ENCODE measurements around the gene DPYSL4.

DPYSL4 gene

DNA sequence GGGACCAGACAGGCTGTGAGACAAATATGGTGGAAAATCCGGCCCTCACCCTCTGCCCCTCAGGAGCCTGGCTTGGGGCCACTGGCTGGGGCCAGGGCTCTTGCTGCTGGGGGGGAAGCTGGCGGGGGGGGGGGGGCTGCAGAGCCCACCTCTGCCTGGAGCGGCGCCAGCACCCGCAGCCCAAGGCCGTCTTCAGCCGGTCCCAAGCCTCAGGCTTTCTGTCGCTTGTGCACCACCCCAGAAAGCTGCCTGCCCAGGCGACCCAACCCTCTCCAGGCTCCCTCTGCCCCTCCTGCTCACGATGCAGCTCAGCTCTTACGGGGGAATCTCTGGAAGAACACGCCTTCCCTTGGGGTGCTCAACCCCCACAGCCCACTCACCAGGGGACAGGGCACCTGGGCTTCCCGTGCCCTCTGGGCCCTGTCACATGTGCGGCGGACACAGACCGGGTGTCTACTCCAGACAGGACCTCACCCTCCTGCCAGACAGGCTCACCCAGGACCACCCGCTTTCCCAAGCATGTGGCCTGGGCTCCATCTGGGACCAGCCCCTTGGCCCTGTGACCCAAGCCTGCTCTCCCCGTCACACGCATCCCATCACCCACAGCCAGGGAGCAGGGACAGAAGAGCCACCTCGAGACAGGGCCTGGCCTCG lies 43.9 kb downstream of the DPYSL4 start:
- DNase-seq: no peak

DNA sequence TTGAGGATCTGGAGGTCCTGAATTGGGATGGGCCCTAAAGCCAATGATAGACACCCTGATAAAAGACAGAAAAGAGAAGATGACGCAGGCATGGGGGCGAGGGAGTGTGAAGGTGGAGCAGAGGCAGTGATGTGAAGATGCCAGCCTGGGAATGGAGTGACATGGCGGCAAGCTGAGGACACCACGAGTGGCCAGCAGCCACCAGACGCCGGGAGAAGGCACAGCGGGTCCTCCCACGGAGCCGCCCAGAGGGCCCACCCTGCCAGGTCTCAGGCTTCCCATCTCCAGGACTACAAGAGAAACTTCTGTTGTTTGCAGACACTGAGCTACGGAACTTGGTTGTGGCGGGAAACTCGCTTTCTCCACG lies 44.9 kb downstream of the DPYSL4 start:
- DNase-seq: no peak

DNA sequence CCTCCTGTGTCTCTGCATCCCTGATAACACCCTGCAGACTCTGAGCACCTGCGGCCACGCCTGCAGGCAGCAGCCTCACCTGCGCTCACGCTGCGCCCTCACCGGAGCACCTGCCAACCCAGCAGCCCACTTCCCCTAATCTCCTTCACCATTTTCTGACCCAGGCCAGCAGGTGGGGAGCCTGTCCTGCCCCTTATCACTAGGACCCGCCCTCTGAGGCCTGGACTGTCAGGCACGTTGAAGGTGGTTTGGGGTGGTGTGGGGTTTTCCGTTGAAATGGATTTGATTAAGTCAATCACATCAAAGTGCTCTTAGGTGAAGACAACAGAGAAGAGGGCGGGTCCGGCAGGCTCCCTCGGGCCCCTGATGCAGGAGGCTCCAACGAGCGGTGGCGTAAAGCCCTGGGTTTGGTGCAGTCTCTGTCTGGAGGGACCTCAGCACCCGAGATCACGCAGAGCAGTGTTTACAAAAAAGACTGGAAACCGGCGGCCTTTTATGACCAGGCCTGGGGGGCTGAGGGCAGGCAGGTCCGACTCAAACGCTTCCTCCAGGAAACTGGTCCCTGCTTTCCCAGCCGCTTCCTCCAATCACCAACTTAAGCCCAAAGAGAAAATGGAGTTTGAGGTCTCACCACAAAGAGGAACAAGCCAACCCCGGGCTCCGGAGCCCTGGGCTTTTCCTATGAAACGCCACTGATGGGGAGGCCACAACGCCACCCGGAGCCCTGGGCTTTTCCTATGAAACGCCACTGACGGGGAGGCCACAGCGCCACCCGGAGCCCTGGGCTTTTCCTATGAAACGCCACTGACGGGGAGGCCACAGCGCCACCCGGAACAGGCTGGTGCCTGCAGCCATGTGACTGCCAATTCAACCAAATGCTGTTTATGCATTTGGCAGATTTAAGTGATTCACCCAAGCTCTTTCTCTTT lies 45.5 kb downstream of the DPYSL4 start:
- DNase-seq: no peak

DNA sequence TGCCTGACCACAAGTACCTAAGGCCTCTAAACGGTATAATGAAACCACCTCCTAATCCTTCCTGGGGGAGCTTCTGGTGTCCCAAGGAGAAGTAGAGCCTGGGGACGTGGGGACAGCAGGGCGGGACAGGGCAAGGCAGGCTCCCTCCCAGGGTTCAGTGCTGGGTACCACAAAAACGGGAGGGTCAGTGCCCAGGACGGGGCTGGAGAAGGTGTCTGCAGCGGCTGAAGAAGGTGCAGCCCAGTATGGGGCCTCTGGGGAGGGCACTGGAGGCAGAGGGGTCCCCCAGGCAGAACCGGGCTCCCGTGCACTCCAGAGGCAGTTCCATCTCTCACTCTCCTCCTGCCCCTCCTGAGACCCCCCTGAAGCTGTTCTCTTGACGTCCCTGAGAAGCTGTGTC lies 46.2 kb downstream of the DPYSL4 start:
- no peak for DNase-seq

DNA sequence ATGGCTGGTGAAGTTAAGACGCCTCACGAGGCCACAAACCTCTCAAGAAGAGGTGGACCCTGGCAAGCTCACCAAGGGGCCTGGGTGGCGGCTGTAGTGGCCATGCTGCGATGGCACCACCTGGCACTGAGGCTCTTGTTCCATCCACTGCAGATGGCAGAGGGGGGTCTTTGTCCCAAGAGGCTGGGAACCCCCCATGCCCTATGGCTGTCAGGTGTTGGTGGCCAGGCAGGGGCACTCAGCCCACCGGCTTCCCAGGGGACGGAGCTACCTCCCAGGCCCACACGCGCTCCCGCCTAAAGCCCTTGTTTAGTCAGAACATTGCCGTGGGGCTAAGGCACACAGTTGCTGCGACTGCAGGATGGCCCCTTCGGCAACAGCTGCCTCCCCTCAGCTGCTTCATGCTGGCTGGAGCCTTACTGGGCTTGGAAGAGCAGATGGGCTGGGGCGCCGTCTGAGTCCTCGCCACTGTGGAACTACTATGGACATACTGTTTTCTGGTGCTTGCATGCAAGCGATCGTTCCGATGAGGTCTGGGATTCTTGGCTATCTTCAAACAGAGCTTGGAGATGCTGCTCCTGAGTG lies 46.8 kb downstream of the DPYSL4 start:
- DNase-seq: no peak

DNA sequence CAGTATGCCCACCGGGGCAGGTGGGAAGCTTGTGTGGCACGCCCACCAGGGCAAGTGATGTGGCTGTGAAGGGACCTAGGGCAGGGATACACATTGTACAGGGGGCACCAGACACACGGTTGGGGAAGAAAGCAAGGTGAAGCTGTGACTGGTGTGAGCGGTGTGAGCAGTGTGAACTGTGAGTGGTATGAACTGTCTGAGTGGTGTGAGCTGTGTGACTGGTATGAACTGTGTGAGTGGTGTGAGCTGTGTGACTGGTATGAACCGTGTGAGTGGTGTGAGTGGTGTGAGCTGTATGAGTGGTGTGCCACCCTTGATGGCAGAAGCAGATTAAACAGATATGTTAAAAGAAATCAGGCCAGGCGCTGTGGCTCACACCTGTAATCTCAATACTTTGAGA lies 48.1 kb downstream of the DPYSL4 start:
- DNase-seq: no peak

DNA sequence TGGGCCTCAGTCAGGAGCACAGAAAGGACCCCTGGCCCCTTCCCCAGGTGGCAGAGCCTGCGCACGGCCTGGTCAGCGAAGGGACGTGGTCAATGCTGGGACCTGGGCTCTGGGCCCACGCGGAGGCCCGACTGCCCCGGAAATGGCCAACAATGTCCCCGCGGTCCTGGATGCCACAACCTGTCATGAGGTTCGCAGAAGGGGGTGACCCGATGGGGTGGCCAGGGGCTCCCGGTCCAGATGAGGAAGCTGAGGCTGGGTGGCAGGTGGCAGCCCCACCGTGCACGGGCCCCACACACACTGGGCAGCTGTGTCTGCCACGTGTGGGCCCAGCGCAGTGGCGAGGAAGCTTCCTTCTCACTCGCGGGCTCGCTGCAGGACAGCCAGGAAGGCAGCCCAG lies 49.4 kb downstream of the DPYSL4 start:
- DNase-seq: no peak

DNA sequence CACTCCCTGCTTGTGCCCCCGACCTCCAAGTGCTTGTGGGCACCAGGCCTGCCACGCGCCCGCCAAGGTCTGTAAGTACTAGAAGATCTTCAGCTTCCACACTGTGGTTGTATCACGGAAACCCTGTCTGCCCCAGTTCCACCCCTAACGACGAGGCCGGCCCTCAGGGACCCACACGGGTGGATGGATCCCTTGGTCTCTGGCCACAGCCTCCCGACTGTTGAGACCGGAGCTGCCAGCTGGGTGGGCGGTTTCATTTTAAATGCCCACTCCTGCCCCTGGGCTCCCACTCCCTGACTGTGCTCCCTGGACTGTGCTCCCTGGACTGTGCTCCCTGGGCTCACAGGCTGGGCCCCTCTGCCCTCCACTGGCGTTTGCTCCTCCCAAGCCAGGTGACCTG lies 50.1 kb downstream of the DPYSL4 start:
- DNase-seq: no peak

DNA sequence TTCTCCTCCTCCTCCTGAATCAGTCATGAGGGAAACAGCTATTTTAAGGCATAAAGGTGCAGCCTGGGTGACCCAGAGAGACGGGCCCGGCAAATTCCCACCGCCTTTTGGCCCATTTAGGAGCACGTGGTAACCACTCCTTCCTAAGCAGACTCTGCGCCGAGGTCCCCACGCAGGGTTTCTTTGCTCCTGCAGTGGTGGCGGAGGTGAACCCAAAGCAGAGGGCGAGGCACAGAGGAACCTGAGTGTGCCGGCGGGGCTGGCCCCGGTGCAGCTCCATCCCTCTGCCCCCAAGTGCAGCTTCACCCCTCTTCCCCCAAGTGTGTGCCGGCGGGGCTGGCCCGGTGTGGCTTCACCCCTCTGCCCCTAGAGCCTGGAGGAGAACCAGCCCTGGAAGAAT lies 50.6 kb downstream of the DPYSL4 start:
- DNase-seq: no peak

DNA sequence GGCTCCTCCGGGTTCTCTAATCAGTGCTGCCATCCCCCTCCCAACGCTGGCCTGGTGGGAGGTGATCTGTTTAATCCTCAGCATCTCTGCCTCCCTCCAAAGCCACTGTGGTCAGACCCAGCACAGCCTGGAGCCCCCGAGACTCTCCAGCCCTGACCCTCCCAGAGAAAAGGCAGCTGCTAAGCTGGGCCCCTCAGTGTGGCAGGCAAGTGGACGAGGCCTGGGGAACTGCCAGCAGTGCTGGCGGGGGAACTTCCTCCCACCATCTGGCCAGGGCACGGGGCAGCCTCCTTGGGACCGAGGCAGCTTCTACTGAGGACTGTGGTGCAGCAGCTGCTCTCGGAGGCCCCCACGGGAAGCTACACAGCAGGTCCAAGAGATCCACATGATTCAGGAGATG lies 51.1 kb downstream of the DPYSL4 start:
- DNase-seq: no peak

DNA sequence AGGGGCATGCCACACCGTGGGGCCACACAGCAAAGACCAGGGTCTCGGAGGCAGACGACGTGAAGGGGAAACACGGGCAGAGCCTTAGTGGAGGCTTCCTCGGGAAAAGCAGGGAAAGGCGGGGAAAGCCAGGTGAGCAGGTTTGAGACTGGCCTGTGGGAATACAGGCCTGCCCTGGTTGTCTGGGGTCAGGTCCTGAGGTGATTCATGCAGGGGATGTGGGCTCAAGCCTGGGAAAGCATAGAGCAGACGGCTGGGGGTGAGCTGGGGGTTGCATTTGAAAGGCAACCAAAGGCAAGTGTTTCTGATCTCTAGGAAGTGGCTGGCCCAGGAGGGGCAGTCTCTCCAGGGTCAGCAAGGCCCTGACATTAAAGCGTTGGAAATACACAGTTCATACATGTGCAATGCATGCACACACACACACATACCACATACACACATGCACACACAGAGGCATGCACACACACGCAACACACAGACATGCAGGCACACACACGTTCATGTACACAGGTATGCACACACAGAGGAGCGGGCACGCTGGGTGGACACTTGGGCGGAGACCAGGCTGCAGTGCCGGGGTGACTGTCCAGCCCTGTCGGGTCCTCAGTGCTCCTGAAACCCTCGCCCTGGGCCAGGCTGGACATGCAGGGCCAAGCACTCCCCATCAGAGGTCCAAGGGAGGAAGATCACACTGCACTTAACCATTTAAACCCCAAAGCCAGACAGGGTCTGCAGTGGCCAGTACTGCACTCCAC lies 51.8 kb downstream of the DPYSL4 start:
- no peak for DNase-seq

DNA sequence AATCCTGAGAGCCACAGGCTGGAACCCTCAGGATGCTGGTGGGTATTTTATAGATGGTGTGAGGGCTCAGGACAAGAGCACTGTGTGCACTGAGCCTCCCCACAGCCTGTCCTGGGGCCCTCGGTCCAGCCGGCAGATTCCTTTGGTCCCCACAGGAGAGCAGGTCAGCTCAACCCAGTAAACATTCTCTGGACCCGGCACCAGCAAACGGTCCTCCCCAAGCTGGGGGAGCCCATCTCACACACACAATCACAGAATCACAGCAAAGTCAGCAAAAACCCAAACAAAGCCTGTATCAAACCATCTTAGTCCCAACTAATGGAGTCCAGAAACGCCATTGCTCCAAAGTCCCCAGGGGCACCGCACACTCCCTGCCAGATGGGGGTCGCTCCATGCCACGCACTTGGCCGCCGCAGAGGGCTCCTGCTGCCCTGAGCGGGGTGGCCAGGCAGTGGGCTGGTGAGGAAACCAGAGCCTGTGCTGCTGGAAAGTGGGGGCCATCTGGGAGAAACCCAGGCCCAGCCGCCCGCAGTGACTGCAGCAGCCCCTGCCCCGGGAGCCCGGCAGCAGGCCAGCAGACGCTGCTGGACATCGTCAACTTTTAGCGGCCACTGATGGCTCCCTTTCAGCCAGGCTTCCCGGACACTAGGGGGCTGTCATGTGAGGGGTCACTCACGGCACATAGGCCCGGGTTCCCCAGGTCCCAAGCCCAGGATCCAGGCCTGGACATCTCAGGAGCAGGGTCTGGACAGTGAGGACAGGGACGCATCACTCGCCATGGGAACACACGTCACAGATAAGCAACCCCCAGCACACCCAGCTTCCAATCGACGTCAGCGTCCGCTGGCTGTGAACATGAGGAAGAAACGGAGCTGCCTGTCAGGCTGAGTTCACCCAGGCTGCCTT lies 52.6 kb downstream of the DPYSL4 start:
- no peak for DNase-seq

DNA sequence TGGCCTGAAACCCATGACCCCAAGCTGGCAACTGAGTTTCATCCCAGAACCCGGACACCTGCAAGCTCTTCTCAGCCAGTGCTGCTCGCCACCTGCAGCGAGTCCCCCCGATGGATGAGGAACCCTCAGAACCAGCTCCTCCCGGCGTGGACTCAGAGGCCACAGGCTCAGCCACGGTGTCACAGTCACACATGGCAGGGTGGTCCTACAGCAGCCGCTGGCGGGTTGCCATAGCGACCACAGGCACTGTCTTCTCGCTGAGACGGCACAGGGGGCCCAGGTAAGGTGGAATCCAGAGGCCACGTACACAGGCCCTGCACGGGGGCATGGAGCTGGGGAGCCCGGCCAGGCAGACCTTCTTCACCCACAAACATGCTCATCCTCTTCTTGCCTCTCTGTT lies 53.4 kb downstream of the DPYSL4 start:
- DNase-seq: no peak

DNA sequence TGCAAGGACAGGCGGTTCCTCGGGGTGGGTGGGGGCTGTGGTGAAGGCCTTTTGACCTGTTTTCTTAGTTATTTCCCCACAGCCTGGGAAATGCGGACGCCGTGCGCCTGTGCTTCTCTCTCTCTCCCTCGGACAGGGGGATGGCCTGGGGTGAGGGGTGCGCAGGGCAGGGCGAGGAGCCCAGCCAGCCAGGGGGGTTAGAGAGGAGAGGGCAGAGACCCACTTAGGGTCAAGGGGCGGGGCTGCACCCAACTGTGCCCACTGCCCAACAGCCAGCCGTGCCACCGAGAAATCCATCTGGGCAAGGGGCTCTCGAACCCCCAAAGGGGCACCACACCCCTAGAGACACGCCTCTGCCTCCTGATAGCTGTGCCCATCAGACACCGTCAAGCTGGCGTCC lies 53.8 kb downstream of the DPYSL4 start:
- DNase-seq: no peak

DNA sequence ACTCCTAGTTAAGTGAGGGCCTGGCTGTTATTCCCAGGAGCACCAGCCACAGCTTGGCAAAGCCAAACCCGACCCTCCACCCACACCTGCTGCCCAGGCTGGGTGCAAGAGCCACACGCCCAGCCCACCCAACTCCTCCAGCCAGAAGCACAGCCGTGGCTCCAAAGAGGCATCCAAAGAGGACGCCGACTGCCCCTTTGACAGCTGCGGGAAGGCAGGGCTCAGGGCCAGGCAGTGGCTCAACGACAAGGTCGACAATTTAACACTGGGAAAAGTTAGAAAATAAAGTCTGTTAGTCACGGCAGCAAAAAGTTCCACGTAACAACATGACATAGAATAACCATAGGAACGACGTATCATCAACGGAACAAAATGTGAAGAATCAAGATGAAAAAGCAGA lies 54.3 kb downstream of the DPYSL4 start:
- no peak for DNase-seq

DNA sequence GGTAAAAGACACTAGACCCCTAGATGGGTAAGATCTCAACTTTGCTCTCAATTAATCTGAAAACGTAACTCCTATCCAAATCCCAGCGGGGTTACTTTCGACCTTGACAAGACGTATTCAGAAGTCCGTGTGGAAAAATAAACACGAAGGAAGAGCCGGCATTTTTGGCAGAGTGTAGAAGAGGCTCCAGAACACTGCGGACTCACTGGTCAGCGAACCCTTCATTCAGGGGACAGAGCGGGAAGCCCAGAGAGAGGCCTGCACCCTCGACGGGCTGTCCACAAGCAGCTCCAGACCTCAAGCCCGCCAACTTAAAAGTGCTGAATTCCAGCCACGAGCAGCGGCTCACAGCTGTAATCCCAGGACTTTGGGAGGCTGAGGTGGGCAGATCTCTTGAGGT lies 54.7 kb downstream of the DPYSL4 start:
- no peak for DNase-seq

DNA sequence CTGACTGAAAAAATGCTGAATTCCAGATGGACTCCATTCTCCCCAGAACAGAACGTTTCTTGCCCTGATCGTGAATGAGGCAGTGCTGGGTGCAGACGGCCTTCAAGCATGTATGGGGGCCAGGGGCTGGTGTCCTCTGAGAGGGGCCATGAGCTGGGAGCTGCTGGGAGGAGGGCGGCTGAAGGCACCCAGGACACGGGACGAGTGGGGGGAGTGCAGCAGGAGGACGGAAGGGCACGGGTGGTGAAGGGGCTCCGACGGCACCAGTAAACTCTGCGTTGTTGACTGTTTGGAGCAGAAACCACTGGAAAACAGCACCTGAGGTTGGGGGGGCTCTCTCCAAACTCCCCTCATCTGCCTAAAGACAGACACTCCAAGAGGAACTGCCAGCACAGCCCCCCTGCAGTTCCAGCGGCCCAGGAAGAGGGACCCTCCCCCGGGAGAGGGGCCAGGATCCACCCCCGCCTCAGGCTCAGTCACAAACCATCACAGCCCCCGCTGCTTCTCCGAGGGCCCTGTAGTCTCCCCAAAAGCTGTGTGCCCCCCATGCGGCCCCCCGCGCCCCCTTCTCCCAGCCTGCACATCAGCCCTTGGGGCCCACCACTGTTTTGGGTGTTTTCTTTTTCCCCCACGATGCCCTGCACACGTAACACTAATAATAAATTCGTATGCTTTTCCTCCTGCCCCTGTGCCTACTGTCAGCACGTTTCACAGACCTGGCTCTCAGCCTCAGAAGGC lies 55.5 kb downstream of the DPYSL4 start:
- no peak for DNase-seq

DNA sequence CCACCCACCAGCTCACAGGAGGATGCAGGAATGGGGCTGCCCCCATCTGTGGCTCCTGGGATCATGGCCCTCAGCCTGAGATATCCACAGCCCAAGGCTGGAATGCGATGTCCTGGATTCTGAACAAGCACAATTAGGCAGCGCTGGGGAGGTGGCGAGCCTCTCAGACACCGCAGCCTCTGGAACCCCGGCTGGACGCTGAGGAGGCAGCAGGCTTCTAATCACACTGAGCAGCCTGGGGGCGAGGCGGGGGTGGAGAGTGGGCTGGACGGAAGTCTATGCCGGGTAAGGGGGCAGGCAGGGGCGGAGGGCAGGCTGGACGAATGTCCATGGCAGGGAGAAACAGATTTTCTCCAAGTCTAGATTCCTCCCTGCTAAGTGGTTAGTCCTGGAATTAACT lies 56.4 kb downstream of the DPYSL4 start:
- DNase-seq: no peak

DNA sequence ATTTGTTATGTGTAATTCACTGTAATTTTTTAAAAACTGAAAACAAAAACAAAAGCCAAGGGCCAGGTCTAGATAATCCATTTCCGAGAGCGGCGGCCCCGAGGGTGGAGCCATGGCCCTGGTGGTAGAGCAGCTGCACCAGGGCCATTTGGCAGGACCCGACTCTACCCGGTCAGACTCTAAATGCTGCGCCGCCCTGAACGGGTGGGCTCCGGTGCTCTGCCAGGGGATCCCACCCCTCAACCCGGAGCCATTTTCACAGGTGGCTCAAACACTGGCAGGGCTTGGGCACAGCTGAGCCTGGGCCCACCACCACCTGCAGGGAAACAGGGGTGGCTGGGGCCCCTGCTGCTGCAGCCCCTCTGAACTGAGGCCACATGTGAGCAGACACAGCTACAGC lies 56.9 kb downstream of the DPYSL4 start:
- no peak for DNase-seq

DNA sequence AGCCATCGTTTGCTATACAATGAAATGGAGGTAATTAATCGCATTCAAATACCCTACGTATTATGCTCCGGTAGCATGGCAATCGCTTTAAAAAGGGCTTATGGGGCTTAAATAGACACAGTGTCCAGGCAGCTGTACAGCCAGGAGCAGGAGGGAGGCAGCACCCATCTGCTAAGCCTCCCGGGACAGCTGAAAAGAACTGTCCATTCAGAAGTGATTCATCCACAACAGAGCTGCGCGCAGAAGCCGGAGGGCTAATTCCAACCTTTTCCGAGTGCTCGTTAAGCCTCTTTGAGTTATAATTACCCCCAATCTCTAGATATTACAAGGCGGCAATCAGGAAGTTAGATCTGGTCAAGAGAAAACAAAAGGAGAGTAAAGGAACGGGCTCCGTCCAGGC lies 58.3 kb downstream of the DPYSL4 start:
- no peak for DNase-seq

DNA sequence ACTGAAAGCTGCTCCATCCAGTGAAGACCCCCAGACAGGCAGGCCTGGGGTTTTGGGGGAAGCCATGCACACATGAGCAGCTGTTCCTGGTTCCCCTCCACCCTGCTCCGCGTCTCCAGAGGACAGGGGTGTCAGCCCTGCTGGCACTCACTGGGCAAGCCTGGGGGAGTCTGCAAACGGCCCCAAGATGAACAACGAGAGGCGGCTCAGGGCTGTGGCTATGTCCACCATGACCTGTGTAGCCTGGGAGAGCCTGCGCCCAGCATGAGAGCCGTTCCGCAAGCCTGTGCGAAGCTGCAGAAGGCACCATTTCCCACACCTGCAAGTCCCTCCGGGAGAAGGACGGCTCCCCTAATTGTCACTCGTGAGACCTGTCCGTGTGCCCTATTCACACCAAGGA lies 59.5 kb downstream of the DPYSL4 start:
- DNase-seq: no peak

DNA sequence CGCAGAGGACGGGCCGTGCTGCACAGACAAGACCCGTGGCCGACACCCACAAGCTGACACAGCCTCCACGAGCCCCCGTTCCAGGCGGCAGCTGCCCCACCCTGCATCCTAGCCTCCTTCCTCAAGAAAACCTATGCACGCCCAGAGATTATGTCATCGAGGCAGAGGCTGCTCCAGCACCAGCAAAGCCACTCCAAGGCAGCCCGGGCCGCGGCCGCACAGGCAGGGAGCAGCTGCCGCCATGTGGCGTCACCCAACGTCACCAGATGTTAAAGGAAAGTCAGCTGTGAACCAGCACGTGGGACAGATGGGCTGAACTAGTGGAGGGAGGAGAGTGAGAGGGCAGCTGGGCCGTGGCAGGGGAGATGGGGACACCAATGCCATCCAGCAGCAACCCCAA lies 61.2 kb downstream of the DPYSL4 start:
- DNase-seq: no peak

Measured in 8988T (cell line).